Activated gamma-delta T cell treated with Interleukin-2 at 50 U/mL for 16 hours (primary cell): ENCODE data around the gene HTR1B.

Experiments
- DNase-seq: peaks from one replicate; pipeline ENCODE4 v3.0.0-alpha.2; 2020

The HTR1B gene

GRCh38 chr6:77463308-77463860 lies at the start of gene HTR1B:
HTR1B (minus strand) TSS chr6:77463491; CDS start chr6:77463403, 88 bp downstream.
- DNase-seq, result no peak

- DNase-seq, result no peak
These were observed 49.3 kb upstream of the HTR1B start for GRCh38 chr6:77512554-77512953.

GRCh38 chr6:77511860-77512259 lies 48.6 kb upstream of the HTR1B start:
- no peak for DNase-seq

- no peak for DNase-seq
These were observed 39.7 kb upstream of the HTR1B start for GRCh38 chr6:77502981-77503380.

- DNase-seq, result no peak
These were observed 29.2 kb upstream of the HTR1B start for GRCh38 chr6:77492530-77492929.

GRCh38 chr6:77487808-77488425 lies 24.6 kb upstream of the HTR1B start:
- DNase-seq, result no peak

- no peak for DNase-seq
These were observed 19.7 kb upstream of the HTR1B start for GRCh38 chr6:77482981-77483380.

- DNase-seq, result no peak
These were observed 11.7 kb upstream of the HTR1B start for GRCh38 chr6:77474973-77475372.

- DNase-seq, result no peak
These were observed 11.1 kb upstream of the HTR1B start for GRCh38 chr6:77474286-77474956.

- no peak for DNase-seq
These were observed 7.7 kb upstream of the HTR1B start for GRCh38 chr6:77470983-77471382.

GRCh38 chr6:77468939-77469338 lies 5.6 kb upstream of the HTR1B start:
- DNase-seq, result no peak

- no peak for DNase-seq
These were observed 3.5 kb upstream of the HTR1B start for GRCh38 chr6:77466451-77467437.

- no peak for DNase-seq
These were observed 2.8 kb upstream of the HTR1B start for GRCh38 chr6:77466055-77466450.

GRCh38 chr6:77464495-77464867 lies 1.2 kb upstream of the HTR1B start:
- DNase-seq, result no peak

GRCh38 chr6:77463861-77464494 lies 687 bp upstream of the HTR1B start:
- no peak for DNase-seq

- DNase-seq, result no peak
These were observed 658 bp downstream of the HTR1B start for GRCh38 chr6:77462359-77463307.

GRCh38 chr6:77461796-77462195 lies 1.5 kb downstream of the HTR1B start:
- no peak for DNase-seq

- no peak for DNase-seq
These were observed 4.9 kb downstream of the HTR1B start for GRCh38 chr6:77458421-77458820.

GRCh38 chr6:77457720-77458349 lies 5.5 kb downstream of the HTR1B start:
- DNase-seq, result no peak

- DNase-seq, result no peak
These were observed 6.6 kb downstream of the HTR1B start for GRCh38 chr6:77456531-77457248.
